ENCODE measurements around the gene ASAP3.

Gene ASAP3

GRCh38 chr1:23417570-23417969, 66.4 kb downstream of the ASAP3 start:
- DNase-seq (ENCODE audit: low spot score) = no peak
- in situ Hi-C loops (cut with MboI; ENCODE audit: low sequenced_read_pairs, unreplicated experiment) = no loop called here
- TF ChIP-seq CTCF (IDR thresholded peaks at IDR 0.05; ENCODE audit: borderline replicate concordance, control extremely low read depth, extremely low read depth, insufficient read depth, missing control alignments) = no peak

- no peak for DNase-seq (ENCODE audit: low spot score)
- in situ Hi-C loops (cut with MboI; ENCODE audit: low sequenced_read_pairs, unreplicated experiment) = no loop called here
- TF ChIP-seq CTCF (IDR thresholded peaks at IDR 0.05; ENCODE audit: borderline replicate concordance, control extremely low read depth, extremely low read depth, insufficient read depth, missing control alignments) = no peak
Observed at GRCh38 chr1:23416964-23417363, 67.0 kb downstream of the ASAP3 start.

GRCh38 chr1:23408797-23409290, 75.1 kb downstream of the ASAP3 start:
- DNase-seq (ENCODE audit: low spot score) = no peak
- in situ Hi-C loops (cut with MboI; ENCODE audit: low sequenced_read_pairs, unreplicated experiment) = no loop called here

GRCh38 chr1:23407016-23407630, 76.9 kb downstream of the ASAP3 start:
- no peak for DNase-seq (ENCODE audit: low spot score)
- in situ Hi-C loops (cut with MboI; ENCODE audit: low sequenced_read_pairs, unreplicated experiment) = no loop called here
- TF ChIP-seq CTCF (IDR thresholded peaks at IDR 0.05; ENCODE audit: borderline replicate concordance, control extremely low read depth, extremely low read depth, insufficient read depth, missing control alignments) = no peak

More at GRCh38 chr1:23408797-23409290, 75.1 kb downstream of the ASAP3 start:
- no peak for TF ChIP-seq CTCF (IDR thresholded peaks at IDR 0.05; ENCODE audit: borderline replicate concordance, control extremely low read depth, extremely low read depth, insufficient read depth, missing control alignments)

- no peak for DNase-seq (ENCODE audit: low spot score)
- in situ Hi-C loops (cut with MboI; ENCODE audit: low sequenced_read_pairs, unreplicated experiment) = no loop called here
- no peak for TF ChIP-seq CTCF (IDR thresholded peaks at IDR 0.05; ENCODE audit: borderline replicate concordance, control extremely low read depth, extremely low read depth, insufficient read depth, missing control alignments)
Observed at GRCh38 chr1:23405946-23406345, 78.0 kb downstream of the ASAP3 start.

- TF ChIP-seq CTCF (IDR thresholded peaks at IDR 0.05; ENCODE audit: borderline replicate concordance, control extremely low read depth, extremely low read depth, insufficient read depth, missing control alignments) = peak; percentile 97
- peak; percentile 86 for DNase-seq (ENCODE audit: low spot score)
- in situ Hi-C loops (cut with MboI; ENCODE audit: low sequenced_read_pairs, unreplicated experiment) = no loop called here
Observed at GRCh38 chr1:23403735-23404486, 80.1 kb downstream of the ASAP3 start.
